Kidney (tissue), 14 donors: Measurements from ENCODE around the gene GRIN2A. TPM values are rescaled to one million over a fixed set of nuclear protein-coding genes. Genes with fewer than 3 reads are reported as not detected.

Experiments
- DNase-seq, 5 donors: peaks; one replicate each; pipeline ENCODE4 v3.0.0-alpha.2; 2013 to 2020
- FAIRE-seq: peaks from 2 replicates; lab custom pipeline; 2012; peaks lifted over from hg19 to GRCh38; lab: Jason Lieb, UNC
- H3K27ac ChIP-seq, 2 donors: one replicate each; pipeline ENCODE4 v1.7.0; 2013; ENCODE audit warnings: low read depth in 2 of 2, low read length in 2 of 2, inconsistent platforms in 1 of 2
- H3K27me3 ChIP-seq: one replicate; pipeline ENCODE4 v1.7.1; 2013; ENCODE audit warnings: low read length, inconsistent platforms; ENCODE audit not compliant: control insufficient read depth, insufficient read depth
- H3K36me3 ChIP-seq, 3 donors: one replicate each; pipeline versions ENCODE4 v1.7.0 to v1.7.1; 2013; ENCODE audit warnings: low read length in 3 of 3, control low read depth in 1 of 3, inconsistent platforms in 1 of 3; ENCODE audit not compliant: insufficient read depth in 3 of 3, control insufficient read depth in 2 of 3
- H3K4me1 ChIP-seq, 3 donors: one replicate each; pipeline versions ENCODE4 v1.7.0 to v1.7.1; 2013; ENCODE audit warnings: low read length in 3 of 3, inconsistent platforms in 1 of 3, low read depth in 1 of 3; ENCODE audit not compliant: control insufficient read depth in 2 of 3, insufficient read depth in 2 of 3
- H3K4me3 ChIP-seq, 3 donors: one replicate each; pipeline versions ENCODE4 v1.7.0 to v1.8.1; 2013; ENCODE audit warnings: low read length in 3 of 3, control low read depth in 1 of 3, inconsistent platforms in 1 of 3
- H3K9ac ChIP-seq, 3 donors: one replicate each; pipeline versions ENCODE4 v1.7.0 to v1.7.1; 2013; ENCODE audit warnings: low read length in 3 of 3, control low read depth in 1 of 3, inconsistent platforms in 1 of 3
- H3K9me3 ChIP-seq, 3 donors: one replicate each; pipeline versions ENCODE4 v1.7.0 to v1.7.1; 2013; ENCODE audit warnings: low read length in 3 of 3, control low read depth in 1 of 3, inconsistent platforms in 1 of 3; ENCODE audit not compliant: control insufficient read depth in 2 of 3, insufficient read depth in 1 of 3
- CTCF ChIP-seq: IDR thresholded peaks from 3 replicates; pipeline ENCODE4 v1.5.1; 2012; ENCODE audit warnings: mild to moderate bottlenecking, moderate library complexity, borderline replicate concordance; ENCODE audit not compliant: insufficient read depth; ENCODE audit errors: extremely low read depth
- intact Hi-C: fragments of 100-400 bp; cut with DNase I; formaldehyde crosslinking; loops from one replicate; pipeline ENCODE4 v1.11.1; 2022
- polyA plus RNA-seq: library from polyadenylated mRNA; stranded (reverse); fragments of 350-450 nt; fragmentation: Illumina TruSeq; extraction: RNeasy Lipid Tissue Mini Kit (QIAGEN cat#74804); gene quantifications from one replicate; pipeline ENCODE4 v1.2.3, GENCODE V29; 2014; ENCODE audit warnings: low read depth, low replicate concordance; ENCODE audit not compliant: insufficient read depth
- total RNA-seq: library from RNA; stranded (reverse); fragmentation: NEBNext Ultra II Directional; extraction: Animal tissue kit (Norgen Biotek cat#: 25700); gene quantifications from one replicate; pipeline ENCODE4 v1.2.1, GENCODE V29; 2021
- donor health status: control.
- donor health status: control.
- donor health status: control.
- donor health status: control.
- donor health status: control.
- donor health status: DM: yes; HTN: yes; CAD: no.
- donor health status: Normal renal cell carcinoma (clear cell type).

Gene GRIN2A
- total and polyA plus RNA-seq, 2 donors from 2014 or later, result 0.28 to 6.5 TPM

GRCh38 chr16:9798952-9799580 is 383.2 kb downstream of the GRIN2A start:
- Histone ChIP-seq H3K9me3 (peaks cover 0 to 2% (median 0%) of the 10 kb centered on the region in 3 donors), H3K9ac (no peak overlapping the region), H3K36me3 (no peaks in the 10 kb centered on the region), H3K27ac (no peak overlapping the region), H3K27me3 (no peaks in the 10 kb centered on the region), H3K4me3 (no peak overlapping the region), H3K4me1 (no peaks in the 10 kb centered on the region)
- no peak for DNase-seq
- intact Hi-C loops, result no loop called here
- FAIRE-seq, result no peak
- no peak for TF ChIP-seq CTCF

GRCh38 chr16:9798474-9798873 is 383.8 kb downstream of the GRIN2A start:
- intact Hi-C loops, result no loop called here
- no peak for TF ChIP-seq CTCF
- no peaks in the 10 kb centered on the region for H3K27me3 ChIP-seq
- H3K4me1 ChIP-seq, result no peaks in the 10 kb centered on the region
- H3K4me3 ChIP-seq, result no peak overlapping the region
- no peak for FAIRE-seq
- no peaks in the 10 kb centered on the region for H3K36me3 ChIP-seq
- no peak for DNase-seq
- H3K27ac ChIP-seq, result no peak overlapping the region
- no peak overlapping the region for H3K9ac ChIP-seq
- peaks cover 0 to 2% (median 0%) of the 10 kb centered on the region in 3 donors for H3K9me3 ChIP-seq

GRCh38 chr16:9797306-9797705 is 384.9 kb downstream of the GRIN2A start:
- intact Hi-C loops, result no loop called here
- DNase-seq (no peak), FAIRE-seq (no peak)
- H3K4me1 ChIP-seq, result no peaks in the 10 kb centered on the region
- H3K9ac ChIP-seq, result no peak overlapping the region
- no peak for TF ChIP-seq CTCF
- no peaks in the 10 kb centered on the region for H3K27me3 ChIP-seq
- H3K9me3 ChIP-seq, result peaks cover 0 to 2% (median 0%) of the 10 kb centered on the region in 3 donors
- no peaks in the 10 kb centered on the region for H3K36me3 ChIP-seq
- no peak overlapping the region for H3K27ac ChIP-seq
- no peak overlapping the region for H3K4me3 ChIP-seq

GRCh38 chr16:9793623-9794022 is 388.6 kb downstream of the GRIN2A start:
- H3K4me3 ChIP-seq, result no peak overlapping the region
- no peak overlapping the region for H3K9ac ChIP-seq
- DNase-seq, result no peak
- H3K27me3 ChIP-seq, result no peaks in the 10 kb centered on the region
- FAIRE-seq, result no peak
- H3K9me3 ChIP-seq, result no peaks in the 10 kb centered on the region
- intact Hi-C loops, result no loop called here
- H3K36me3 ChIP-seq, result no peaks in the 10 kb centered on the region
- no peak overlapping the region for H3K27ac ChIP-seq
- H3K4me1 ChIP-seq, result no peaks in the 10 kb centered on the region
- no peak for TF ChIP-seq CTCF
